GM19193 (cell line): Measurements from ENCODE around the gene GLCE.

Experiments
- POLR2A ChIP-seq: IDR thresholded peaks from 4 replicates; pipeline ENCODE4 v1.6.1; 2011; ENCODE audit not compliant: insufficient read depth, insufficient read length; ENCODE audit errors: extremely low read depth

Gene GLCE

DNA sequence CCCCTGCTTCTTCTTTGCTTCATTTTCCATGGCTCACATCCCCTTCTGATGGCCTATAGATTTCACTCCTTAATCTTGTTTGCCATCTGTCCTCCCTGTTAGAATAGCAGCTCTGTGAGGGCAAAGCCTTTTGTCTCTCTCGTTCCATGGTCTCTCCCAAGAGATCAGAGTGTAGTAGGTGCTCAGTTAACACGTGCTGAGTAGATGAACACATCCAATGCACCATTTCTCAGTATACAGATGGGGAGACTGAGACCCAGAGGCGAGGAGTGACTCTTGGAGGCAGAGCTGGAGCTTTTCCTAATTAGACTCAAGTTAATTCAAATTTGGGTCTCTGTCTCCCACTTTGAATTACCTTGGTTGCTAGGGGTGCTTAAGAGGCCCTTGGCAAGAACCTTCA, 142.5 kb downstream of the GLCE start:
- TF ChIP-seq POLR2A = no peak

DNA sequence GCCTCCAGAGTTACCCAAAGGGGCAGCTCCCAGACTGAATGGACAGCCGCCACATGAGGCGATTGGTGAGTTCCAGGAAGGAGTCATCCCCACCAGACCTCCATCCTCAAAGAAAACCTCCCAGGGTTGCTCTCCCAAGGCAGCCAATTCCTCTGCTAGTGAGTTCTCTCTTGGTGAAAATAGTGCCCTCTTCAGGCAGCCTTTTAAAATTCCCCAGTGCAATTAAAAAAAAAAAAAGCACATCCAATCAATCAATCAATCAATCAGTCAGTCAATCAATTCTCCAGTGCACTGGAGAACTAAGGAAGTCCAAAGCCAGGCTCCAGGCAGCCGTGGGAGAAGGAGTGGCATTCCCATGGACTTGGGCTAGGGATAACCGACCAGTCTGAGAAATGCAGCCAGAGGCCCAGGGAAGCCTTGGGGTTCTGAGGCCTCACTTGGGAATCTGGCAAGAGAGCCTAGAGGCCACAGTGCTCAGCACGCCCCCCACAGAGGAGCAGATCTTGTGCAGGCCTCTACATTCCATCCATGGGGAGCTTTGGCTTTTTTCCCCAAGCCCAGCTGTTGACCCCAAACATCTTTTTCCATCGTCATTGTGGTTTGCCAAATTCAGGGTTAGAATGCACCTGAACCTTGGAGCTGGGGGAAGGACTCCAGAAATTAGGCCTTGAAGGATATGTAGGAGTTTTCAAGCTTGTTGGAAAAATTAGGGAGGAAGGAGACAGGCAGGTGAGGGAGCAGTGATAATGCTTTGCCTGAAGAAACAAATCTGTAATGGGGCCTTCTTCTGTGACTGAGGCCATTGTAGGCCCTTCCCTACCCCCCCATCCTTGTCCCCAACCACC, 143.1 kb downstream of the GLCE start:
- TF ChIP-seq POLR2A = no peak

DNA sequence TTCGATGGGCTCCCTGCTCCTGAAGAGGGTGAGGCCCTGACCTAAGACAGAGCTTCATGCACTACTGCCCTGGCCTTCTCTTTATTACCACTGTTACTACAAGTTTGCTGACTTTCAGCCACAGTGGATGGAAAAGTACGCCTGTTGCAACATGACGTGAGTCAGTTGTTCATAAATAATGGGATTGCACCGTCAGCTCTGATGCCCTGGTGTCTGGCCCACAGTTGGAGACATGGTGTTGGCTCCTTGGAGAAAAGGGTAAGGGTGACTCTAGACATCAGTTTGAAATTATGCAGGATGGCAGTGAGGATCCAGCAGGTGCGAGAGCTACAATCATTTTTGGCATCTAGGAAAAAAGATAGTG, 143.7 kb downstream of the GLCE start:
- no peak for TF ChIP-seq POLR2A

DNA sequence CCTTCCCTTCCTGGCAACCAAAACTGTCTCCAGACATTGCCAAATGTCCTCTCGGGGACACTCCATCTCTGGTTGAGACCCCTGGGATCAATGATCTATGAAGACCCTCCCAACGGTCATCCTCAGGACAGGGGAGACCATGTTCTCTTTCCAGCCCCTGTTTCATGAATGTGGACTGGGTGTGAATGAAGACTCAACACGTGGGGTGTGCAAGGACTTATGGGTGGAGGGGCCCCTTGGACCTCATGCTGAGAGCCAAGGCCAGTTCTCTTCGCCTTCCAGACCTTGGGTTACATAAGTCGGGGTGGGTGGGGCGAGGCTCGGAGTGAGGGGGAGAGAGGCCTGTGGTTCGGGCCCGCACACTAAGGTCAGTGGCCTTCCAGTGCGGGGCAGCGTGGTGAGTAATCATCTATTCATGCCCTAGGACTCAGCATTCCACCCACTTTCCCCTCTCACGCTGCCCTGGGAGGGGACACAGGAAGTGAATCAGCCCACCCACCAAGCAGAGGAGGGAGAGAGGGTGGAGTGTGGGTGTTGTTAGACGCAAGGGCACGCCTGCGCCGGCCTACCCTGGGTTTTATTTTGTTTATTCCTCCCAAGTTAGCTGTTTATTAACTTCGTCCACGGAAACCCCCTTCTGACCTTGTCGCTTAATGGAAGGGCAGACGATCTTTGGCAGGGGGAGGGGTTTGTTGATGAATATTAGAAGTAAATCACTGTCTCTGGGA, 144.9 kb downstream of the GLCE start:
- TF ChIP-seq POLR2A = no peak

DNA sequence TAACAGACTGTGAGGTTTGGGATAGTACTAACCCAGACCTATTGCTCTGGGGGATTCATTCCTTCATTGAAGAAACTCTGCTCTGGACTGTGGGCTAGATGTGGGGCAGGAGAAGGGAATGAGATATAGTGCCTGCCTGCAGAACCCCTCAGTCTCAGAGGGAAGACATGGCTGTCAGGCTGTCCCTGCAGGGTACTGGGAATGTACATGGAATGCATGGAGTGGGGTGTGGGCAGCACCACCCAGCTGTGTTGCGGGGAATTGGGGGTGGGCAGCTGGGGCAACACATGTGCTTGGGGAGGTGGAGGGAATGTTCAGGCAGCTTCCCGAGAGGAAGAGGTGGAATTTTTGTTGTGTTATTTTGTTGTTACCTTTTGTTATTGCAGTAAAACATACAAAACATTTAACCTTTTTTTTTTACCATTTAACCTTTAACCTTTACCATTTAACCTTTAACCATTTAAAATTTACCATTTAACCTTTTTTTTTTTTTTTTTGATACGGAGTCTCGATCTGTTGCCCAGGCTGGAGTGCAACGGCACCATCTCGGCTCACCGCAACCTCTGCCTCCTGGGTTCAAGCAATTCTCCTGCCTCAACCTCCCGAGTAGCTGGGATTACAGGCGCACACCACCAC, 145.6 kb downstream of the GLCE start:
- no peak for TF ChIP-seq POLR2A

DNA sequence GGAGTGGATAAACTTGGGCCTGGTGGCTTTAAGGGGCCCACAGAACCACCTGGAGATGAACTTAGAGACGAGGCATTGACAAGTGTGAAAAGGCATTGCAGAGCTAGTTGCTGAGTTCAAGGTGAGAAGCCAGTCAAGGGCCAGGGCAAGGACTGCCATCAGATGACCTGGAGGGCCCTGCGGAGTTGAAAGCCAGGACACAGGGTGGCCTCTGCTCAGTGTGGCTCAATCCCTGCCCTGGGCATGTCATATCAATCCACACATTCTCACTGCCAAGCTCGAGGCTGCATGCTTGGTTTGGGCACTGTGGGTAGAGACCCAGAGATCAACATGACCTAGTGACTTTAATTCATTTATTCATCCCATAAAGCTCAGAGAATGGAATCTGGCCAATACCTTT, 147.5 kb downstream of the GLCE start:
- no peak for TF ChIP-seq POLR2A

DNA sequence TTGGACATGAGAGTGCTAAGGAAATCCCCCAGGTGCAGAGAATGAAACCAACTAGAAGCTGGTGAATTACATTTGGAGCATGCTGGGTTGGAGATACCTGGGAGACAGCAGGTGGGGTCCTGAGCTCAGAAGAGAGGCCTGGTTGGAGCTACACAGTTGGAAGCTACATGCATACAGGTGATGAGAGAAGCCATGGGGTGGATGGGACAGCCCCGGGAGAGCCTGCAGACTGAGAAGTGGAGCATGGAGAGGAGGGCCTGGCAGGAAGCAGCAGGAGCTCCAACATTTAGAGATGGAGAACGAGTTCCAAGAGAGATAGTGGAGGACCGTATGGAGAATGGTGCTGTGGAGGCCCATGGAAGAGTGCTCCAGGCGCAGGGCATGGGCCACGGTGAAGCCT, 148.5 kb downstream of the GLCE start:
- no peak for TF ChIP-seq POLR2A

DNA sequence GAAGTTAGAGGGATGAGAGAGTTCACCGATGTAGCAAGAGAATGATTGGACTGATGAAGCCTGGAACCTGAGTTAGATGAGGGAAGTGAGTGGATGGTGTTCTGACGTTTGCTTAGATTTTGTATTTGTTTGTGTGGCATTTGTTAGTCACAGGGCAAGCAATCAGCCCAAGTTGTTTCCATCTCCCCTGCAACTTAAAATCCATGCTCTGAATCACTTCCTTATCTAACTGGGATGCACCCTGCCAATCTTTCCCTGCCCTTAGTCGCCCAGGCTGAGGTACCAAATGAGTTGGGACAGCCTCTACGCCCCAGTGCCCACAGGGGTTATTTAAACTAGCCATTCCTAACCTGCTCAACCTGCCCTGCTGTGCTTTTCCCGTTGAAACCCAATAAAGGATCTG, 150.9 kb downstream of the GLCE start:
- no peak for TF ChIP-seq POLR2A

DNA sequence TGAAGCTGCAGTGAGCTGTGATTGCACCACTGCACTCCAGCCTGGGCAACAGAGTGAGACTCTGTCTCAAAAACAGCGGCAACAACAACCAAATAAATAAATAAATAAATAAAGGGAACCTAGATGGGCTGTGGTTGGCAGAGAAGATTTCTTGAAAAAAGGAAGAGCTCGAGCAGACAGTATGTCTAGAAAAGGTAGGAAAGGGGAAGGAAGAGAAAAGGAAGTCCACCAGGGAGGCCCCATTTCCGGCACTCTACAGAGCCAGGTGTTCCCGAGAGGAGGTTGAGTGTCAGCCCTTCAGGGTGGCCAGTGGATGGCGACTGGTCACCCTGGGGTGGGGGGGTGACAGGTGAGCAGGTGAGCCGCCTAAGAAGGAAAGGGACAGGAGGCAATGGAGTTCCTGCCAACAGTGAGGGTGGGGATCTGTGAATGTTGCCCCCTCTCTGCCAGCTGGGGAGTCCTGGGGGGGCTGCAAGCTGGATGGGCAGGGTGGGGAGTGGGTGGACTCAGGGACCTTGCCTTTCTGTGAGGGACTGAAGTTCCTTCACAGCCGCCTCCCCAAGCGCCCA, 153.1 kb downstream of the GLCE start:
- TF ChIP-seq POLR2A = no peak

DNA sequence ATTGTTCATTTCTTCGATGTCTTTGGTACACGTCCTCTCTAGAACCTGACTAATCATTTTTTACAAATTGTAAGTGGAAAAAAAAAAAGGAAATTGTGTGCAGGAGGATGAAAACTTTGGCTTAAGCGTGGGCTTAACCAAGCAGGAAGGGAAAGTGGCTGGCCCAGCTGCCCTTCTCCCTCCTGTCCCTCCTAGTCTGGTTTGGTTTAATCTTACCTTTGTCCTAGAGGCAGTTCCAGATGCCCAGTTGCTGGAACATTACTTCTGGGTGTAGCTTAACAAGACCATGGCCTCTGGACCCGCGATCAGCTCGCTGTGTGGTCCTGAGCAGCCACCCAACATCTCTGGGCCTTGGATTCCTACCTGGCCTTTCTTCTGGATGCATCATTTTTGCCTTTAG, 153.7 kb downstream of the GLCE start:
- TF ChIP-seq POLR2A = no peak

DNA sequence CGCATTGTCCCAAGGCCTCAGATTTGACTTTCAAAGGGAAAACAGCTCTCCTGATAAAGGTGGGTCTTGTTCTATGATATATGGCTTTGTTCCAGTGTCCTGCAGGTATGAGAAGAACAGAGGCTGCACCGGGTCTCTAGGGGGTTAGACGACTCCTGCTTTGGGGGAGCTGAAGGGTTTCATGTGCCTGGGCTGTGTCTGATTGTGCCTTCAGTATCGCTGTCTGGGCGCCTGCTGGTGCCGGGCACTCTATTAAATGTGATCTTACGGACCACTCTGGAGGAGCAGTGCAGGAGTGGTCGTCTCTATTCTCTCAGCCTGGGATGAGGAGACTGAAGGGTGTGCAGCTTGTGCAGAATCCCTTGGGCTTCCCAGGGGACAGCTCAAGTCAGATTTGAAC, 154.3 kb downstream of the GLCE start:
- no peak for TF ChIP-seq POLR2A

DNA sequence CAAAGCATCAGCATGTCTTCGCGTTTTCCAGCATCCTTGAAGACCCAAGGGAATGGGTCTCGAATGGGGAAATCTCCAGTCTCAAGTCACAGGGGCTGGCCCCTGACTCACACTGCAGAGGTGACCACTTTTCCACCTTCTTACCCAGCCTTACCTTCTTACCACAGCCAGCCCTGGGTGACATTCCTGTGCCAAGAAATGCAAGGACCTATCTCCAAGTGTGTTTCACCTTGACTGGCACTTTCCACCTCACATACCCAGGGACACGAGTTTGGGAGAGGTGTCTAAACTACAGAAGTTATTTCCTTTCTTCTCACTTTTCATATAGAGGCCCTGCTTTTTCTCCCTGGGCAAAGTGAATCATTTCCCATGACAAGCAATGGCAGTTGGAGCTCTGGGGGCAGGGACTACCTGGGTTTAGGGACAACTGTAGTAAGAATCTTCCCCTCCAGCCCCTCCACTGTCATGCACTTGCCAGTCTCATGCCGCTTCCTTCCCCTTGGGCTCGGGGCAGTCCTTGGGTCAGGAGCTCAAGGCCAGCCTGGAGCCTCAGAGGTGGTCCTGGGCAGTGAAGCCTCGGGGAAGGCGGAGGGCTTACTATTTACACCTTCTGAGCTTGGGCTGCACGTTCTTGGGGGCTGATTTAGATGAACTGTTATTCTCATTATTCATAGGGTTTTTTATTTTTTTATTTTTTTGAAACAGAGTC, 155.1 kb downstream of the GLCE start:
- TF ChIP-seq POLR2A = no peak

DNA sequence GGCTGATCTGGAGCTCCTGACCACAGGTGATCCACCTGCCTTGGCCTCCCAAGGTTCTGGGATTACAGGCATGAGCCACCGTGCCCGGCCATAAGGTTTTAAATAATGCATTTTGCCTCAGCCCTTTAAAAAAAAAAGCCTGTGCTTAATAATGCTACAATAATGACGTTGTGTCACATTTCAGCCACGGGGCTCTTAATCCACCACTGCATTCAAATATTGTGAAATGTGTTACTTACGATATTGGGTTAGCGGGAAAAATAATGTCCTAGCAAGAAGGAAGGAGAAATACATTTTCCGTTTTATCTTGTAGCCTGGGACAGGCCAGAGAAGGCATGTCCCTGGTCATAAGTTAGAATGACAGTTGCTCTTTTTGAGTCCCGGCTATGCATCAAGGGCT, 155.9 kb downstream of the GLCE start:
- TF ChIP-seq POLR2A = no peak

DNA sequence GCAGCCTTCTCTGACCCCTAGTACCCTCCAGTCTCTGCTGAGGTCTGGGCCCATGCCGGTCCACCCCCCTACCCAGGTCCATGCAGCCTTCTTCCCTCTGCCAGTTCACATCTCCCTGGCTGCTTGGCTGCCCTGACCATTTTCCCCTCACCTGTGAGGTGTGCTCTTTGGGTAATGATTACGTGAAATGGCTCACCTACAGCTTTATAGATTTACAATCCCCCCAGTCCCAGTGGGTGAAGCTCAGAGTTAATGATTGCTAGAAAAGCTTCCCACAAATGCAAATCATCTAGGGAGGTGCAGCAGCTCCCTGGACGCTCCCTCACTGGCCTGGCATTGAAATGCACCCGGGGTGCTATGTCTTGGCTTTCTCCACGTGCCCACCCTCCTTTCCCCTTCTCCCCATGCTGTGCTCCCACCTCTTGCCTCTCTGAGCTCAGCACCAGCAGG, 157.0 kb downstream of the GLCE start:
- no peak for TF ChIP-seq POLR2A

DNA sequence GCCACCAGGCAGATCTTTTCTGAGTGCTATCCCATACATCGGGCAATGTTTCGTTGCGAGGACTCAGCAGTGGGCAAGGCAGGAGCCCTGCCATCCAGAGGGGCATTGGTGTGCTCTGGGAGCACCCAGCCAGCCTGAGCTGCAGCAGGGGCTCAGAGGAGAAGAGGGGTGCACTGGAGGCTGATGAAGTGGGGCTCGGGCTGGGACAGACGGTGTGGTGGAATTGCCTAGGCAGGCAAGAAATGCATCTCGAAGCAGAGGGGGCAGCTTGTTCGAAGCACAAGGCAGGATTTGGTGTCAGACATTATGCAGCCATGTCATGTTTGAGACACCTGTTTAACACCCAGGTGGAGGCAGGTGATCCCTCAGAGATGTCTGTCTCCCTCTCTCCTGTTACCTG, 157.6 kb downstream of the GLCE start:
- no peak for TF ChIP-seq POLR2A
